Globus pallidus (tissue), 1 donor: ENCODE measurements around the gene DAGLB.
"Not testable (repeated sequence)": the region's sequence is repeated elsewhere in the genome, so short reads cannot be mapped to it uniquely, and the experiment has no call there.

Source experiments
- DNase-seq: peaks from one replicate; pipeline ENCODE4 v3.0.0-alpha.2; 2015; ENCODE audit warnings: low spot score

The DAGLB gene

GRCh38 chr7:6430974-6431373 is 16.8 kb downstream of the DAGLB start:
- DNase-seq: no peak

- DNase-seq: no peak
Measured at GRCh38 chr7:6430271-6430940, 17.3 kb downstream of the DAGLB start.

DNA sequence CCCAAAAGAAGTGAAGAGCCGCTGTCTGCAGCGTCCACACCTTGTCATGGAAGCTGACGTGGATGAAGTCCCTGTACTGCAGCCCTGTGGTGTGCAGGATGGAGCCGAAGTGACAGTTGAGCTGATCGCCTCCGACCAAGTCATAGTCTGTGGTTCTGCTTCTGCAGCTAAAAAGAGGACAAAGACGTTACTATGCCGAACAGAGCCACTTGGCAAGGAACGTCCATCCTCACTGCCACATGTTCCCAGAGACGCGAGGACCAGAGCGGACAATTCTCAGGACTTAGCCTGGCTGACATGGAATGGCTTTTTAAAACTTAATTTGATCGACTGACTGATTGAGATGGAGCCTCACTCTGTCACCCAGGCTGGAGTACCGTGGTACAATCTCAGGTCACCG is 21.8 kb downstream of the DAGLB start:
- peak; percentile 64 for DNase-seq

DNA sequence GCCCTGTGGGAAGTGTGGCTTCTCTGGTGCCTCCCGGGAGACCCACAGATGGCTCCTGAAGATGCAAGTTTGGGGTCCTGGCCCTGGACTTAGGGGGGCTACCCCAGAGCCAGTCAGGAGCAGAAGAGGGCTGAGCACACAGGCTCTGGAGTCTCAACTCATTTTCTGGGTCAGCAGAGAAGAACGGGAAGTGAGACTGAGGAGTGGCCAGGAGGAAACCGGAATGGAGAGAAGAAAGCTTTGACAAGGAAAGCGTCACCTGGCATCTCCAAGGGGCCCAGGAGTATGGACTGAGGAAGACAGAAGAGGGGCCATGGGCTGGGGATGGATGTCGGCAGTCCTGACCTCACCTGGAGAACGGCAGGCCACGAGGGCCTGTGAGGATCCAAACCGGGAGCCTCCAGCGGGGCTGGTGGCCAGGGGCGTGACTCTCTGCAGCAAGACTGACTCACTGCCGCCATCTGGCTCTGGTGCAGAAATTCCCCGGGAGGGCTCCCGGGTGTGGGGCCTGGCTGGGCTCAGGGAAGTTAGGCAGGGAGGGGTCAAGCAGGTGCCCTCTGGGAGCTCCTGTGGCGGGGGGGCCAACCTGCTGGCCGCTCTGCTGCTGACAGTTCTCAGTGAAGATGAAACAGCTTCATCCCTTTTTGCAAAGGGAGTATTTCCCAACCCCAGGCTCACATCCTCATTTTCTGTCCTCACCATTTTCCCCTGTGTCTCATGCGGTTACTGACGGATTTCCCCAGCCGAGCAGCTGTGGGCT is 23.6 kb downstream of the DAGLB start:
- DNase-seq: no peak

- no peak for DNase-seq
Measured at GRCh38 chr7:6422926-6423632, 24.7 kb downstream of the DAGLB start.

- no peak for DNase-seq
Measured at GRCh38 chr7:6422095-6422494, 25.7 kb downstream of the DAGLB start.

GRCh38 chr7:6420680-6421079 is 27.1 kb downstream of the DAGLB start:
- no peak for DNase-seq

DNA sequence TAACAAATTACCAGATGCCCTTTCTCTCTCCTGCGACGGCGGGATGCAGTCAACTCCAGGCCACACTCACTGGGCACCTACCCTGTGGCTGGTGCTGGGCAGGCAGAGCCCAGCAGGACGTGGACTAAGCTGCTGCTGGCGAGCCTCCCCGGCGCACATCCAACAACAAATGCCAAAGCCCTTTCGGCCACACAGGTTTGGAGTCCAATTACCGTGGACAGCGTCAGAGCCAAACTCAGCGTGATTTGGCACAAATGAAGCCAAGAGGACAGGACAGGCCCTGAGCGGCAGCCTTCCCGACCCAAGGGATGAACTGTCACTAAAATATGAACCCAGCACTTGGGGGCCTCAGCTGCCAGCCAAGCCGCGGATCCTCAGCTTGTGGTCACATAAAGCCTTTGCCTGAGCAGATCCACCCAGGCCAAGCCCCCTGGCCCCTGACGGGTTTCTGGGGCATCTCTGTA is 28.4 kb downstream of the DAGLB start:
- no peak for DNase-seq

DNA sequence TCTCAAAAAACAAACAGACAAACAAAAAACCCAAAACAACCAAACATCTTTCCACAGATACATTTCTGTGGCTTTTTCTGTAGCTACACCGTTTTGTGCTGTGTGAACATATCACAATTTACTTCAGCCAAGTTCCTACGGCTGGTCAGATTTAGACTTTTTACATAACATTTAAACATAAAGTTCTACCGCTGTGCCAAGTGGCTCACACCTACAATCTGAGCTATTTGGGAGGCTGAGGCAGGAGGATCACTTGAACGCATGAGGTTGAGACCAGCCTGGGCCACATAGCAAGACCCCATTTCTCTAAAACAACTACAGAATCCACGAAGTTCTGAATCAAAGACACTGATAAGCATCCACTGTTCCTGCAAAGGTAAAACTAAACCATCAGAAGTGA is 30.3 kb downstream of the DAGLB start:
- no peak for DNase-seq

GRCh38 chr7:6416516-6417145 is 31.1 kb downstream of the DAGLB start:
- DNase-seq: no peak

GRCh38 chr7:6413637-6414036 is 34.1 kb downstream of the DAGLB start:
- DNase-seq: no peak

DNA sequence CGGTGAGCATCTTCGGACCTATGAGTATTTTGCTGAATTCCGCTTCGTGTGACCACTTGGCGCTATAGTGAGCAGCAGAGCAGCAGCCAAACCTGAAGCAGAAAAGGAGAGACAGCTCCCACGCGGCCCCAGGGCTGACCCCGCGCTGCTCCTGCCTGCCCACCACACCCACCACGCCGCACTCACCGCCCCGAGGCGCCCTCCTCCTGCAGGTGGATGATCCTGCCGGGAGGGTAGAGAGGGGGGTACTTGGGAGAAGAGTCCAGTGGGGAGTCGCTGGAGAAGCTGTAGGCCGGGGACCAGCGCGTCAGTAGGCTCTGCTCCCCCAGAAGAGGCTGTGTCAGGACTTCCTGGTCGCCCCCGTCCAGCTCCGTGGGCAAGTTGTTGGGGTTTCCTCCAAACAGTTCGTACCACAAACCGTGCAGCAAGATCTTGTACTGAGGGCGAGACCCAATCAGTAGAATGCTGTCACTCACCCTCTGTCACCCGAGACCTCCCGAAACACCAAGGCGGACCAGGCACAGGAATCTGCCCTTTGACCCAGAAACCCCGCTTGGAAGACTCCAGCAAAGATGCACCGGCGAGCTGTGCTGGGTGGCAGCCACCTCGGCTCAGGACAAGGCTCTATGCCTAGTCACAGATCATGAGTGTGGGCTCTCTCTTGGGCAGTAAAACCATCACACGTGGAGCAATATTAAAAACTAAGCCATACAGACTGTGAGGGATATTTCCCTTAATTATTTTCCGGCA is 37.6 kb downstream of the DAGLB start:
- DNase-seq: no peak

DNA sequence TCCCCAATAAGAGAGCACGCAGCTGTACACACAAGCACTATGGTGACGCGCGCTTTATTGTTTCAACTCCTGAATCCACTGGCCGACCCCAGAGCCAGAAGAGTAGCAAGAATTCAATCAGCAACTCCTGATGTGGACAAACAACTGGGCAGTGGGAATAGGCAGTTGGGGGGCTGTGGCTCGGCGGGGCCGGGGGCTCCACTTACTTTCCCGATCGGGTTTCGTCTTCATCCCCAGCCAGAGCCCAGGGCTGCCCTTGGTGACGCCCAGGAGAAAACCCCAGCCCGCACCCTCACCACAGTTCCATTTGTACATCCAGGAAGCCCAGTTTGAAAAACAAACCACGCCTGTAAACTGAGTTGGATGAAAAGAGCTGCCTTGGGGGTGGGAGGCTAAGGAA is 38.7 kb downstream of the DAGLB start:
- DNase-seq: no peak

DNA sequence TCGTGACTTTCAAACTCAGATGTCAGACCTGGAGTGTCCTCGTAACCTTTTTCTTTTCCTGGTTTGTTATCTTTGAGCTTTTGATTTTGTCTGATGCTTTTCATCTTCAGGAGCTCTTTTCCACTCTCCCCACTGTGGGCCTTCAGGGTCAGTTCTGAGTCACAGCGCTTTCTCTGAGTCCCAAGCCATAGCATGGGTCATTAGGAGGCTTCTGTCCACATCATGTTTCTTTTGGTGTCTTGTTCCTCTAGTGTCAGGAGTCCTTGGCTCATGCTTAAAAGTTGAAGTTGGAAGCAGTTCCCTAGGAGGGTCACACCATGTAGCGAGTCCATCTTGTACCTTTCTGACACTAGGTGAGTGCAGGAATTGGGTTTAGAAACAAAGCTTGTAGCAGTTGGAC is 40.3 kb downstream of the DAGLB start:
- DNase-seq: no peak

- DNase-seq: no peak
Measured at GRCh38 chr7:6406121-6406520, 41.6 kb downstream of the DAGLB start.

DNA sequence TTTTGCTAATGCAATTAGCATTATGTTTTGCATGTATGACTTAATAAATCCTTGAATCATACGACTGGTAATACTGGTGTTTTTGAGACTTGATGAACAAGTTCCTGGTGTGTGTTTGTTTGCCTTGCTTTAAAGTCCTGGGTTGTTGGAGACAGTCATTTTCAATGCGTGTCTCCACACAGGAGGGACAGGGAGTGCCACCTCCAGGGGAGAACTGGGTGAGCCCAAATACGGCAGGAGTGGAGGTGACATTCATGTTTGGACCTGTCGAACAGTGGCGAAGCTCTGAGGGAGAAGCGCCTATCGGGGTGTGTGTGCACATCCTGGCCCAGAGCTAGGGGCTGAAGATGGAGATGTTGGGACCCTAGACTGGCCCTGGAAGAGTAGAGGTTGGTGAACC is 43.8 kb downstream of the DAGLB start:
- no peak for DNase-seq

DNA sequence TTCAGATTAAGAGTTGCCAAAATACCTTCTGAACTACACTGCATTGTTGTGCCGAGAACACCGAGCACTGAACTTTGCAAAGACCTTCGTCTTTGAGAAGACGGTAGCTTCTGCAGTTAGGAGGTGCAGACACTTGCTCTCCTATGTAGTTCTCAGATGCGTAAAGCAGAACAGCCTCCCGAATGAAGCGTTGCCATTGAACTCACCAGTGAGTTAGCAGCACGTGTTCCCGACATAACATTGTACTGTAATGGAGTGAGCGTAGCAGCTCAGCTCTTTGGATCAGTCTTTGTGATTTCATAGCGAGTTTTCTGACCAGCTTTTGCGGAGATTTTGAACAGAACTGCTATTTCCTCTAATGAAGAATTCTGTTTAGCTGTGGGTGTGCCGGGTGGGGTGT is 45.0 kb downstream of the DAGLB start:
- DNase-seq: no peak

DNA sequence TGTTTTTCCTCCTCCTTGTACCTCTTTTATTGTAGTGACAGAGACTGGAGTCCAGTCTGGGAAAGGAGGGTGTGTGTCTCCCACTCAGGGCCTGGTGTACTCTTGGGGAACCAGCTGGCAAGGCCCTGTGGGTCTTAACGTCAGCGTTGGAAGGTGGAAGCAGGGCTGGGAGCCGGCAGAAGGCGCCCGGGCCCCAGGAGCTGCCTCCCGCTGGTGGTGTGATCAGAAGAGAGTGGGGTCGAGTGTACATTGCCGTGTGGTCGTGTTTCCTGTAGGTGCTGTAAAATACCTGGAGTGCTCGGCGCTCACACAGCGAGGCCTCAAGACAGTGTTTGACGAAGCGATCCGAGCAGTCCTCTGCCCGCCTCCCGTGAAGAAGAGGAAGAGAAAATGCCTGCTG is 45.7 kb downstream of the DAGLB start:
- DNase-seq: no peak

DNA sequence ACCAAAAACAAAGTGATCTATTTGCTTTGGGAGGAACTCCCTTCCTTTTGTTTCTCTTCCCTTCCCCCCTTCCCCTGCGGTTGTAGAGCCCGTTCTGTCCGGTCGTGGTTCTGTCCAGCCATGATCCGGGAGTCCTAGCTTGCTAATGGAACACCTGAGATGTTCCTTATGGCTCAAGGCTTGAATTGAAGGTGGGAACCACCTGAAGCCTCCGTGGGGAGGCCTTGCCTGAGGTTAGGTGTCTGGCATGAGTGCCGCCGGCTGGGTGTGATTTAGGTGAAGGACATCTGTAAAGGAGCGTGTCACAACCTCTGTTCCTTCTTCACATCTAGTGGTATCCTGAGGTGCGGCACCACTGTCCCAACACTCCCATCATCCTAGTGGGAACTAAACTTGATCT is 46.2 kb downstream of the DAGLB start:
- DNase-seq: no peak

DNA sequence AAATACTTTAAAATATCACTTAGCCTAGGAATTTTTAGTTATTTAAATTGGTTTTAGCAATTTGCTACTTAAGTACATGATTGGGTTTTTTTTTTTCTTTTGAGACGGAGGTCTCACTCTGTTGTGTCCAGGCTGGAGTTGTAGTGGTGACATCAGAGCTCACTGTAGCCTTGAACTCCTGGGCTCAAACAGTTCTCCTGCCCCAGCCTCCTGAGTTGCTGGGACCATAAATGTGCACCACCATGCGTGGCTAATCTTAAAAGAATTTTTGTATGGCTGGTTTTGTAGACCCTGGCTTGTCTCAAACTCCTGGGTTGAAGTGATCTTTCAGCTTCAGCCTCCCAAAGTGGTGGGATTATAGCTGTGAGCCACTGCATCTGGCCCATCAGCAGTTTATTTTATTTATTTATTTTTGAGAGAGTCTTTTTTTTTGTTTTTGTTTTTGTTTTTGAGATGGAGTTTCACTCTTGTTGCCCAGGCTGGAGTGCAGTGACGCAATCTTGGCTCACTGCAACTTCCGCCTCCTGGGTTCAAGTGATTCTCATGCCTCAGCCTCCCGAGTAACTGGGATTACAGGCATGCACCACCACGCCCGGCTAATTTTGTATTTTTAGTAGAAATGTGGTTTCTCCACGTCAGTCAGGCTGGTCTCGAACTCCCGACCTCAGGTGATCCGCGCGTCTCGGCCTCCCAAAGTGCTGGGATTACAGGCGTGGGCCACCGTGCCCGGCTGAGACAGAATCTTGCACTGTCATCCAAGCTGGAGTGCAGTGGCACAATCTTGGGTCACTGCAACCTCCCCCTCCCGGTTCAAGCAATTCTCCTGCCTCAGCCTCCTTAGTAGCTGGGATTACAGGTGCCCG is 47.3 kb downstream of the DAGLB start:
- not testable (repeated sequence) for DNase-seq

- DNase-seq: no peak
Measured at GRCh38 chr7:6399351-6399750, 48.4 kb downstream of the DAGLB start.
